ENCODE data around the gene DNMT3A. TPM values are rescaled to one million over a fixed set of nuclear protein-coding genes. Genes with fewer than 3 reads are reported as not detected.

DNMT3A gene
- total RNA-seq = 10 to 100 TPM; 27.3 to 27.8 TPM
- long read RNA-seq, full-length matches to known transcripts = 1 of 15 reads
- long read RNA-seq, partial matches to known transcripts = 9 of 15 reads
- long read RNA-seq, other reads (novel, unspliced or antisense) = 5 of 15 reads

- peak; percentile 39 for ATAC-seq
- DNase-seq = peak; percentile 58 to 77
- intact Hi-C loops (cut with DNase I, micrococcal nuclease) = no loop called here
These were observed at the start of gene DNMT3A for GRCh38 chr2:25341753-25342371. TSS of gene DNMT3A (minus strand) at chr2:25341925. CDS start at chr2:25313984, 27,941 bp downstream.

GRCh38 chr2:25389161-25389560 lies 47.4 kb upstream of the DNMT3A start:
- DNase-seq = no peak
- no peak for ATAC-seq
- intact Hi-C loops (cut with DNase I, micrococcal nuclease) = no loop called here

GRCh38 chr2:25388491-25388890 lies 46.8 kb upstream of the DNMT3A start:
- DNase-seq = no peak
- no peak for ATAC-seq
- intact Hi-C loops (cut with DNase I, micrococcal nuclease) = no loop called here

GRCh38 chr2:25387876-25388449 lies 46.2 kb upstream of the DNMT3A start:
- DNase-seq (no peak), ATAC-seq (no peak)
- intact Hi-C loops (cut with DNase I, micrococcal nuclease) = no loop called here

GRCh38 chr2:25386971-25387875 lies 45.5 kb upstream of the DNMT3A start:
- intact Hi-C loops (cut with DNase I, micrococcal nuclease) = no loop called here
- ATAC-seq = no peak
- DNase-seq = no peak

GRCh38 chr2:25385910-25386309 lies 44.2 kb upstream of the DNMT3A start:
- intact Hi-C loops (cut with DNase I, micrococcal nuclease) = no loop called here
- ATAC-seq (no peak), DNase-seq (no peak)

GRCh38 chr2:25383806-25384205 lies 42.1 kb upstream of the DNMT3A start:
- intact Hi-C loops (cut with DNase I, micrococcal nuclease) = no loop called here
- DNase-seq (no peak), ATAC-seq (no peak)

GRCh38 chr2:25381502-25381901 lies 39.8 kb upstream of the DNMT3A start:
- intact Hi-C loops (cut with DNase I, micrococcal nuclease) = no loop called here
- ATAC-seq (no peak), DNase-seq (peak in 1 of 2 donors; percentile 17)

GRCh38 chr2:25380586-25381375 lies 39.1 kb upstream of the DNMT3A start:
- ATAC-seq (no peak), DNase-seq (peak in 1 of 2 donors; percentile 19)
- intact Hi-C loops (cut with DNase I, micrococcal nuclease) = no loop called here

- ATAC-seq = no peak
- no peak for DNase-seq
- intact Hi-C loops (cut with DNase I, micrococcal nuclease) = no loop called here
These were observed 38.3 kb upstream of the DNMT3A start for GRCh38 chr2:25380023-25380422.

- DNase-seq (peak in 1 of 2 donors; percentile 8), ATAC-seq (no peak)
- intact Hi-C loops (cut with DNase I, micrococcal nuclease) = no loop called here
These were observed 37.8 kb upstream of the DNMT3A start for GRCh38 chr2:25379535-25379934.

GRCh38 chr2:25378731-25379490 lies 37.2 kb upstream of the DNMT3A start:
- intact Hi-C loops (cut with DNase I, micrococcal nuclease) = no loop called here
- ATAC-seq (no peak), DNase-seq (peak in 1 of 2 donors; percentile 22)

GRCh38 chr2:25377822-25378421 lies 36.2 kb upstream of the DNMT3A start:
- intact Hi-C loops (cut with DNase I, micrococcal nuclease) = no loop called here
- ATAC-seq = no peak

GRCh38 chr2:25376750-25377621 lies 35.3 kb upstream of the DNMT3A start:
- ATAC-seq = peak; percentile 95
- peak; percentile 85 to 89 for DNase-seq
- intact Hi-C loops (cut with DNase I, micrococcal nuclease) = no loop called here

More at GRCh38 chr2:25377822-25378421, 36.2 kb upstream of the DNMT3A start:
- no peak for DNase-seq

GRCh38 chr2:25375989-25376545 lies 34.3 kb upstream of the DNMT3A start:
- intact Hi-C loops (cut with DNase I, micrococcal nuclease) = no loop called here

GRCh38 chr2:25375371-25375988 lies 33.8 kb upstream of the DNMT3A start:
- ATAC-seq = no peak
- DNase-seq = peak in 1 of 2 donors; percentile 16
- intact Hi-C loops (cut with DNase I, micrococcal nuclease) = no loop called here

More at GRCh38 chr2:25375989-25376545, 34.3 kb upstream of the DNMT3A start:
- DNase-seq (no peak), ATAC-seq (no peak)
